Measurements from ENCODE around the gene KCNQ5.
"Not testable (repeated sequence)": the region's sequence is repeated elsewhere in the genome, so short reads cannot be mapped to it uniquely, and the experiment has no call there.

Gene KCNQ5

GRCh38 chr6:72974276-72974675 is 352.4 kb downstream of the KCNQ5 start:
- TF ChIP-seq, protein P1, sequence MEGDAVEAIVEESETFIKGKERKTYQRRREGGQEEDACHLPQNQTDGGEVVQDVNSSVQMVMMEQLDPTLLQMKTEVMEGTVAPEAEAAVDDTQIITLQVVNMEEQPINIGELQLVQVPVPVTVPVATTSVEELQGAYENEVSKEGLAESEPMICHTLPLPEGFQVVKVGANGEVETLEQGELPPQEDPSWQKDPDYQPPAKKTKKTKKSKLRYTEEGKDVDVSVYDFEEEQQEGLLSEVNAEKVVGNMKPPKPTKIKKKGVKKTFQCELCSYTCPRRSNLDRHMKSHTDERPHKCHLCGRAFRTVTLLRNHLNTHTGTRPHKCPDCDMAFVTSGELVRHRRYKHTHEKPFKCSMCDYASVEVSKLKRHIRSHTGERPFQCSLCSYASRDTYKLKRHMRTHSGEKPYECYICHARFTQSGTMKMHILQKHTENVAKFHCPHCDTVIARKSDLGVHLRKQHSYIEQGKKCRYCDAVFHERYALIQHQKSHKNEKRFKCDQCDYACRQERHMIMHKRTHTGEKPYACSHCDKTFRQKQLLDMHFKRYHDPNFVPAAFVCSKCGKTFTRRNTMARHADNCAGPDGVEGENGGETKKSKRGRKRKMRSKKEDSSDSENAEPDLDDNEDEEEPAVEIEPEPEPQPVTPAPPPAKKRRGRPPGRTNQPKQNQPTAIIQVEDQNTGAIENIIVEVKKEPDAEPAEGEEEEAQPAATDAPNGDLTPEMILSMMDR (IDR thresholded peaks at IDR 0.05; ENCODE audit: control insufficient read depth, insufficient read depth, low read depth, low read length, missing control alignments) = no peak
- H3K4me3 ChIP-seq (ENCODE audit: control insufficient read depth, low read depth, low read length) = no peak overlapping the region
- no peak for DNase-seq (ENCODE audit: low read depth)

GRCh38 chr6:72975352-72975752 is 353.5 kb downstream of the KCNQ5 start:
- no peak for DNase-seq (ENCODE audit: low read depth)
- H3K4me3 ChIP-seq (ENCODE audit: control insufficient read depth, low read depth, low read length) = no peak overlapping the region
- TF ChIP-seq, protein P1 (IDR thresholded peaks at IDR 0.05; ENCODE audit: control insufficient read depth, insufficient read depth, low read depth, low read length, missing control alignments) = no peak

- TF ChIP-seq, protein P1 (IDR thresholded peaks at IDR 0.05; ENCODE audit: control insufficient read depth, insufficient read depth, low read depth, low read length, missing control alignments) = no peak
- DNase-seq (ENCODE audit: low read depth) = no peak
- H3K4me3 ChIP-seq (ENCODE audit: control insufficient read depth, low read depth, low read length) = no peak overlapping the region
Observed at GRCh38 chr6:72976484-72976883, 354.6 kb downstream of the KCNQ5 start.

GRCh38 chr6:72977114-72977513 is 355.2 kb downstream of the KCNQ5 start:
- no peak for DNase-seq (ENCODE audit: low read depth)
- H3K4me3 ChIP-seq (ENCODE audit: control insufficient read depth, low read depth, low read length) = no peak overlapping the region
- TF ChIP-seq, protein P1 (IDR thresholded peaks at IDR 0.05; ENCODE audit: control insufficient read depth, insufficient read depth, low read depth, low read length, missing control alignments) = no peak

DNA sequence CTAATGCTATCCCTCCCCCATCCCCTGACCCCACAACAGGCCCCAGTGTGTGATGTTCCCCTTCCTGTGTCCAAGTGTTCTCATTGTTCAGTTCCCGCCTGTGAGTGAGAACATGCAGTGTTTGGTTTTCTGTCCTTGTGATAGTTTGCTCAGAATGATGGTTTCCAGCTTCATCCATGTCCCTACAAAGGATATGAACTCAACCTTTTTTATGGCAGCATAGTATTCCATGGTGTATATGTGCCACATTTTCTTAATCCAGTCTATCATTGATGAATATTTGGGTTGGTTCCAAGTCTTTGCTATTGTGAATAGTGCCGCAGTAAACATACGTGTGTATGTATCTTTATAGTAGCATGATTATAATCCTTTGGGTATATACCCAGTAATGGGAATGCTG is 356.9 kb downstream of the KCNQ5 start:
- H3K4me3 ChIP-seq (ENCODE audit: control insufficient read depth, low read depth, low read length); DNase-seq (ENCODE audit: low read depth): not testable (repeated sequence)

DNA sequence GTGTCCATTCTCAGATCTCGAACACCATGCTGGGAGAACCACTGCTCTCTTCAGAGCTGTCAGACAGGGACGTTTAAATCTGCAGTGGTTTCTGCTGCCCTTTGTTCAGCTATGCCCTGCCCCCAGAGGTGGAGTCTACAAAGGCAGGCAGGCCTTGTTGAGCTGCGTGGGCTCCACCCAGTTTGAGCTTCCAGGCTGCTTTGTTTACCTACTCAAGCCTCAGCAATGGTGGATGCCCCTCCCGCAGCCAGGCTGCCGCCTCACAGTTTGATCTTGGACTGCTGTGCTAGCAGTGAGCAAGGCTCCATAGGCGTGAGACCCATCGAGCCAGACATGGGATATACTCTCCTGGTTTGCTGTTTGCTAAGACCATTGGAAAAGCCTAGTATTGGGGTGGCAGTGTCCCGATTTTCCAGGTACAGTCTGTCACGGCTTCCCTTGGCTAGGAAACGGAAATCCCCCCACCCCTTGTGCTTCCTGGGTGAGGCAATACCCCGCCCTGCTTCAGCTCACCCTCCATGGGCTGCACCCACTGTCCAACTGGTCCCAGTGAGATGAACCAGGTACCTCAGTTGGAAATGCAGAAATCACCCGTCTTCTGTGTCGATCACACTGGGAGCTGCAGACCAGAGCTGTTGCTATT is 362.4 kb downstream of the KCNQ5 start:
- DNase-seq (ENCODE audit: low read depth); H3K4me3 ChIP-seq (ENCODE audit: control insufficient read depth, low read depth, low read length): not testable (repeated sequence)

GRCh38 chr6:72984981-72985665 is 363.3 kb downstream of the KCNQ5 start:
- TF ChIP-seq, protein P1 (IDR thresholded peaks at IDR 0.05; ENCODE audit: control insufficient read depth, insufficient read depth, low read depth, low read length, missing control alignments) = no peak
- no peak overlapping the region for H3K4me3 ChIP-seq (ENCODE audit: control insufficient read depth, low read depth, low read length)
- DNase-seq (ENCODE audit: low read depth) = no peak
